Spleen (tissue), 11 donors: ENCODE measurements around the gene BTBD10. TPM values are rescaled to one million over a fixed set of nuclear protein-coding genes. Genes with fewer than 3 reads are reported as not detected.

Experiments used
- DNase-seq: peaks from one replicate; pipeline ENCODE4 v3.0.0-alpha.2; 2020
- H3K27ac ChIP-seq, 8 donors: fragments of 200-600 bp; sonication (generic) in 7 of 8; 1 replicate in 4 of 8; 2 replicates in 4 of 8; pipeline versions ENCODE4 v1.5.0 to v1.8.0; 2016 to 2021; ENCODE audit warnings: inconsistent platforms in 4 of 8, mild to moderate bottlenecking in 4 of 8, moderate library complexity in 1 of 8
- H3K27me3 ChIP-seq, 7 donors: fragments of 200-600 bp; sonication (generic) in 6 of 7; replicated peaks in 1 of 7; 1 replicate in 4 of 7; 2 replicates in 3 of 7; pipeline versions ENCODE4 v1.5.0 to v1.8.0; 2016 to 2021; ENCODE audit warnings: inconsistent platforms in 3 of 7, mild to moderate bottlenecking in 1 of 7
- H3K36me3 ChIP-seq, 6 donors: fragments of 200-600 bp; sonication (generic) in 5 of 6; 1 replicate in 4 of 6; 2 replicates in 2 of 6; pipeline versions ENCODE4 v1.5.0 to v1.8.0; 2016 to 2021; ENCODE audit warnings: inconsistent platforms in 2 of 6
- H3K4me1 ChIP-seq, 6 donors: fragments of 200-600 bp; sonication (generic) in 5 of 6; 1 replicate in 3 of 6; 2 replicates in 3 of 6; pipeline versions ENCODE4 v1.5.0 to v1.8.0; 2016 to 2021; ENCODE audit warnings: inconsistent platforms in 3 of 6
- H3K4me3 ChIP-seq, 8 donors: fragments of 200-600 bp; sonication (generic) in 7 of 8; 1 replicate in 4 of 8; 2 replicates in 4 of 8; pipeline versions ENCODE4 v1.5.0 to v1.8.0; 2016 to 2021; ENCODE audit warnings: inconsistent platforms in 4 of 8, mild to moderate bottlenecking in 4 of 8, moderate library complexity in 2 of 8
- H3K9me3 ChIP-seq, 8 donors: fragments of 200-600 bp; sonication (generic) in 7 of 8; 1 replicate in 4 of 8; 2 replicates in 4 of 8; pipeline versions ENCODE4 v1.5.0 to v1.8.0; 2016 to 2021; ENCODE audit warnings: inconsistent platforms in 4 of 8
- POLR2A ChIP-seq, 3 donors: fragments of 450-650 bp; IDR thresholded peaks; one replicate each; pipeline ENCODE4 v1.5.1; 2017; ENCODE audit warnings: antibody characterized with exemption in 3 of 3, mild to moderate bottlenecking in 1 of 3
- POLR2AphosphoS5 ChIP-seq, 3 donors: sonication (generic); formaldehyde crosslinking; IDR thresholded peaks; one replicate each; pipeline ENCODE4 v1.5.1; 2017; ENCODE audit warnings: antibody characterized with exemption in 3 of 3
- WGBS, 5 donors: extraction: QIAGEN DNeasy Blood & Tissue Kit in 3 of 5; methylation state at CpG; one replicate each; pipeline versions ENCODE4 v1.1.5 to v1.1.7; 2013 to 2018; 5-methylcytosine and 5-hydroxymethylcytosine counted together
- intact Hi-C: fragments of 100-400 bp; cut with DNase I; formaldehyde crosslinking; loops from one replicate; pipeline ENCODE4 v1.15.0; 2023; ENCODE audit warnings: low total_unique reads
- polyA plus RNA-seq, 3 donors: library from polyadenylated mRNA; stranded (reverse); fragments of 200-250 nt; gene quantifications; one replicate each; pipeline ENCODE4 v1.2.1, GENCODE V29; 2013
- total RNA-seq, 7 donors: library from RNA; depleted of rRNA in 3 of 7; stranded (reverse); fragments of >200 nt in 3 of 7; fragmentation: NEBNext Ultra II Directional in 4 of 7; extraction: Animal tissue kit (Norgen Biotek cat#: 25700) in 4 of 7; gene quantifications; one replicate each; pipeline versions ENCODE4 v1.1.0 to v1.2.1, GENCODE V29; 2016 to 2021
- TF ChIP-seq, protein P1 (sequence below), 11 experiments: fragments of 200-600 bp in 7 of 11; fragments of 450-650 bp in 4 of 11; sonication (generic) in 4 of 11; IDR thresholded peaks in 8 of 11; conservative IDR thresholded peaks in 3 of 11; 1 replicate in 7 of 11; 2 replicates in 4 of 11; pipeline versions ENCODE4 v1.4.0 to v1.8.0; 2016 to 2021; ENCODE audit warnings: antibody characterized with exemption in 11 of 11, inconsistent platforms in 4 of 11, mild to moderate bottlenecking in 1 of 11
- donor health status: healthy with polysubstance abuse.
- donor health status: DM: no; HTN: no; CAD: no; lungs with moderate emphysema.
- donor health status: DM: no; HTN: no; CAD: no.
- donor health status: Bipolar disorder and iron deficiency.
- donor health status: healthy.
- donor health status: DM: no; HTN: no; CAD: no.
- donor health status: DM: yes; HTN: yes; CAD: no.

The BTBD10 gene
- total and polyA plus RNA-seq, 10 donors: 8.8 to 32.5 (median 25.1) TPM

DNA sequence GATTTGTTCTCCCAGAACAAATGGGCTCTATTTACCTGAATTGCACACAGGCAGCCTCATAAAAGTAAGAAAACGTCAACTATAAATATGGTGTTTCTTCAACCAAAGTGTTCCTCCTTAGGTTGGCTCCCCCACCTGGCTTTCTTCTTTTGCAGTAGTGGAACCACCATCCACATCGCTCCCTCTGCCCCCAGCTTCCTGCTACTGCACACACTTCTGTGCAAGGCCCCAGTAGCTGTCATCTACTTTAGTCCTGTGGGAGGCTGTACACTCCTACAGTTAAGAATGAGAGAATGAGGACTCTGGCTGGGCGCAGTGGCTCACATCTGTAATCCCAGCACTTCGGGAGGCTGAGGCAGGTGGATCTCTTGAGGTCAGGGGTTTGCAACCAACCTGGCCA lies 95.9 kb downstream of the BTBD10 start:
- intact Hi-C loops: no loop called here
- Histone ChIP-seq H3K4me3 (no peak overlapping the region), H3K36me3 (peaks cover 0 to 100% (median 88%) of the 10 kb centered on the region in 6 donors), H3K27ac (no peak overlapping the region), H3K4me1 (no peaks in the 10 kb centered on the region), H3K27me3 (no peaks in the 10 kb centered on the region), H3K9me3 (no peaks in the 10 kb centered on the region)
- no peak for DNase-seq
- 86 to 93% (median 90%) methylated on average over 4 of the region's 4 CpGs for WGBS, 5 donors
- TF ChIP-seq, protein P1, sequence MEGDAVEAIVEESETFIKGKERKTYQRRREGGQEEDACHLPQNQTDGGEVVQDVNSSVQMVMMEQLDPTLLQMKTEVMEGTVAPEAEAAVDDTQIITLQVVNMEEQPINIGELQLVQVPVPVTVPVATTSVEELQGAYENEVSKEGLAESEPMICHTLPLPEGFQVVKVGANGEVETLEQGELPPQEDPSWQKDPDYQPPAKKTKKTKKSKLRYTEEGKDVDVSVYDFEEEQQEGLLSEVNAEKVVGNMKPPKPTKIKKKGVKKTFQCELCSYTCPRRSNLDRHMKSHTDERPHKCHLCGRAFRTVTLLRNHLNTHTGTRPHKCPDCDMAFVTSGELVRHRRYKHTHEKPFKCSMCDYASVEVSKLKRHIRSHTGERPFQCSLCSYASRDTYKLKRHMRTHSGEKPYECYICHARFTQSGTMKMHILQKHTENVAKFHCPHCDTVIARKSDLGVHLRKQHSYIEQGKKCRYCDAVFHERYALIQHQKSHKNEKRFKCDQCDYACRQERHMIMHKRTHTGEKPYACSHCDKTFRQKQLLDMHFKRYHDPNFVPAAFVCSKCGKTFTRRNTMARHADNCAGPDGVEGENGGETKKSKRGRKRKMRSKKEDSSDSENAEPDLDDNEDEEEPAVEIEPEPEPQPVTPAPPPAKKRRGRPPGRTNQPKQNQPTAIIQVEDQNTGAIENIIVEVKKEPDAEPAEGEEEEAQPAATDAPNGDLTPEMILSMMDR (IDR thresholded peaks at IDR 0.05 in 8 of 11, conservative IDR thresholded peaks at IDR 0.05 in 3 of 11): no peak
- TF ChIP-seq POLR2AphosphoS5 (IDR thresholded peaks at IDR 0.05): no peak
- TF ChIP-seq POLR2A (IDR thresholded peaks at IDR 0.05): no peak

DNA sequence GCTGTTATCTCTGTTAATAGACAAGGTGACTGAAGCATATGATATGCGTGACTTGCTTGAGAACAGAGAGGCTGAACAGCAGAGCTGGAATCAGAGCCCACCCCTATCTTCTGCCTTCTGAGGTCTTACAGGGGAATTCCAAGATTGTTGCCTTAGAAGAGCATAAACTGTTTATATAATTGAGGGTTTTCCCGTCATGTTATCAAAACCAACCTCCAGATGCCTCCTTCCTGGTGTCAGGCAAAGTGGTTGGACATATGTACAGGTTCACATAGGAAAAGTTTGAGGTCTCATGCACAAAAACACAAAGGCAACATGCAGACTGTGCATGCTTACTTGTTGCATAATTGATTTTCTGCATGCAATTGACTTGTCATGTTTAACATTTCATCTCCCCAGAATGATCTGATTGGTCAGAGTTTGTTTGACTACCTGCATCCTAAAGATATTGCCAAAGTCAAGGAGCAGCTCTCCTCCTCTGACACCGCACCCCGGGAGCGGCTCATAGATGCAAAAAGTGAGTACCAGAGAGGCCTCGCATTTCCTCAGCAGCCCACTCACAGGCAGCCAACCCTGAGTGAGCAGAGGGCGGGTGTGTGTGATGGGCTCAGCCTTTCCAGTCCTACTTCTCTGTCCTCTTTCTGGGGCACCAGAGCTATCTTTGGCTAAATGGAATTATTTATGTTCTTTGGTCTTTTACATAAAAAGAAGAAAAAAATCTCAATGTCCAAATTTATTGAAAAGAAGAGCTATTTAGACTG lies 96.6 kb downstream of the BTBD10 start:
- 81 to 92% (median 88%) methylated on average over 7 of the region's 7 CpGs for WGBS, 5 donors

DNA sequence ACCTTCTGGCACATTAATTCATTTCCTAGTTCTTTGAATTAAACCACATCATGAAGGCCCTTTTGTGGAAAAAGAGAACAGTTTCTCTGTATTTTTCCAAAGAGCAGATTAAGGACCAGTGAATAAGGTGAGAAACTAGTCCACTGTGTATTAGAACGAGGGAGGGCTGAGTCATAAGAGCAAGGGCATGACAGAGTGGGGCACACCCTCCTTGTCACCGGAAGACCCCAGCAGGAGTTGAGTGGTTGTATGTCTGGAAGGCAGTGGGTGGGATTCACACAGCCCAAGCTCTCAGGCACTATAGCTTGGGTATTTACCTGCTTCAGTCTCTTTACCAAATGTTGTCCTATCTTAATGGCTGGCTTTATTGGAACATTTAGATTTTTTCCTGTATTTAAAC lies 98.6 kb downstream of the BTBD10 start:
- Histone ChIP-seq H3K27ac (no peak overlapping the region), H3K9me3 (no peaks in the 10 kb centered on the region), H3K4me3 (no peak overlapping the region), H3K36me3 (peaks cover 0 to 100% (median 87%) of the 10 kb centered on the region in 6 donors), H3K27me3 (no peaks in the 10 kb centered on the region), H3K4me1 (no peaks in the 10 kb centered on the region)
- no peak for DNase-seq
- TF ChIP-seq POLR2AphosphoS5 (IDR thresholded peaks at IDR 0.05) (no peak), POLR2A (IDR thresholded peaks at IDR 0.05) (no peak)
- TF ChIP-seq, protein P1 (IDR thresholded peaks at IDR 0.05 in 8 of 11, conservative IDR thresholded peaks at IDR 0.05 in 3 of 11): no peak
- intact Hi-C loops: no loop called here
- 74 to 85% (median 82%) methylated on average over 2 of the region's 2 CpGs for WGBS, 5 donors

More for the DNA sequence above, 96.6 kb downstream of the BTBD10 start:
- H3K27me3 ChIP-seq: no peaks in the 10 kb centered on the region
- H3K36me3 ChIP-seq: peaks cover 0 to 100% (median 88%) of the 10 kb centered on the region in 6 donors
- no peaks in the 10 kb centered on the region for H3K4me1 ChIP-seq
- intact Hi-C loops: no loop called here
- no peaks in the 10 kb centered on the region for H3K9me3 ChIP-seq
- H3K27ac ChIP-seq: no peak overlapping the region
- TF ChIP-seq POLR2AphosphoS5 (IDR thresholded peaks at IDR 0.05) (no peak), POLR2A (IDR thresholded peaks at IDR 0.05) (no peak)
- TF ChIP-seq, protein P1 (IDR thresholded peaks at IDR 0.05 in 8 of 11, conservative IDR thresholded peaks at IDR 0.05 in 3 of 11): no peak
- DNase-seq: no peak
- H3K4me3 ChIP-seq: no peak overlapping the region

DNA sequence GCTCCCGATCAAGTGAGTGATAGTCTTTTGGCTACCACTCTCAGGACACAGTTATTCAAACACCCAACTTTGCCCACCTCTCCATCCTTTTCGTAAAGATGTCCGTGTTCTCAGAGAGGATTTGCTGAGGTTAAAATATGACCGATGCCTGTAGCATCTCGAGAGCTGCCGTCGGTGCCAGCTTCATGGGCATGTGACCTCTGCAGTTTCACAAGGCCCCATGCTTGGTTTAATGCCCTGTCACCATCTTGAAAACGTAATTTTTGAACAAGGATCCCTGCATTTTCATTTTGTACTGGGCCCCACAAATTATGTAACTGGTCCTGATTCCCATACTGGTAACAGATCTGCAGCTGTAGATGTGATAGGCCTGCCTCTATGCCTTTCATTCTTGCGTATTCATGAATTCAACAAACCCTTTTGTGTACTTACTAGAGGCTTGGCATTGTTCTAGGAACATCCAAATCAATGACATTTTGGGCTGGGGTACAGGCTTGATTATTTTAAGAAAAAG lies 100.4 kb downstream of the BTBD10 start:
- intact Hi-C loops: no loop called here

More for the DNA sequence above, 100.4 kb downstream of the BTBD10 start:
- no peak for DNase-seq
- Histone ChIP-seq H3K27me3 (no peaks in the 10 kb centered on the region), H3K27ac (no peak overlapping the region), H3K4me3 (no peak overlapping the region), H3K9me3 (no peaks in the 10 kb centered on the region), H3K4me1 (no peaks in the 10 kb centered on the region), H3K36me3 (peaks cover 0 to 100% (median 88%) of the 10 kb centered on the region in 6 donors)
- TF ChIP-seq POLR2AphosphoS5 (IDR thresholded peaks at IDR 0.05) (no peak), POLR2A (IDR thresholded peaks at IDR 0.05) (no peak)
- TF ChIP-seq, protein P1 (IDR thresholded peaks at IDR 0.05 in 8 of 11, conservative IDR thresholded peaks at IDR 0.05 in 3 of 11): no peak
- 93 to 97% (median 96%) methylated on average over 9 of the region's 9 CpGs for WGBS, 5 donors
